Measurements from ENCODE around the gene SMIM17.

The SMIM17 gene

DNA sequence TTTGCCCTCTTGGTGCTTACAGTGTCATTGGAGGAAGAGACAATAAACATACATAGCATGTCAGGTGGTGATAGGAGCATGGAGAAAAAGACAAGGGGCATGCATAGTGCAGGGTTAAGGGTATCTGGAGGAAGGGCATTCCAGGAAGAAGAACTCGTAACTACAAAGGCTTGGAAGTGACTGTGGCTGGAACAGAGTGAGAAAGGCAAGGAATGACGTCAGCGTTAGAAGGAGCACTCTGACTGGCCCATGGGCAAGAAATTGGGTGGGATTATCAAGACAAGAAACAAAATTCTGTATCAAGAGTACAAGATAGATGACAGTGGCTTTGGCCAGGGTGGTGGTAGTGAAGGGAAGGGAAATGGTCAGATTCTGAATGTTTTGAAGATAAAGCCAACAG is 11.2 kb downstream of the SMIM17 start:
- Histone ChIP-seq H3K27ac (no peak overlapping the region), H3K9me3 (no peaks in the 10 kb centered on the region), H3K4me3 (ENCODE audit: low read depth in 1 of 2, low read length in 1 of 2) (no peak overlapping the region), H3K36me3 (no peaks in the 10 kb centered on the region), H3K27me3 (no peaks in the 10 kb centered on the region), H3K4me1 (ENCODE audit: control insufficient read depth in 1 of 2, insufficient read depth in 1 of 2, low read depth in 1 of 2, low read length in 1 of 2) (no peaks in the 10 kb centered on the region)
- TF ChIP-seq CTCF (IDR thresholded peaks at IDR 0.05): no peak

DNA sequence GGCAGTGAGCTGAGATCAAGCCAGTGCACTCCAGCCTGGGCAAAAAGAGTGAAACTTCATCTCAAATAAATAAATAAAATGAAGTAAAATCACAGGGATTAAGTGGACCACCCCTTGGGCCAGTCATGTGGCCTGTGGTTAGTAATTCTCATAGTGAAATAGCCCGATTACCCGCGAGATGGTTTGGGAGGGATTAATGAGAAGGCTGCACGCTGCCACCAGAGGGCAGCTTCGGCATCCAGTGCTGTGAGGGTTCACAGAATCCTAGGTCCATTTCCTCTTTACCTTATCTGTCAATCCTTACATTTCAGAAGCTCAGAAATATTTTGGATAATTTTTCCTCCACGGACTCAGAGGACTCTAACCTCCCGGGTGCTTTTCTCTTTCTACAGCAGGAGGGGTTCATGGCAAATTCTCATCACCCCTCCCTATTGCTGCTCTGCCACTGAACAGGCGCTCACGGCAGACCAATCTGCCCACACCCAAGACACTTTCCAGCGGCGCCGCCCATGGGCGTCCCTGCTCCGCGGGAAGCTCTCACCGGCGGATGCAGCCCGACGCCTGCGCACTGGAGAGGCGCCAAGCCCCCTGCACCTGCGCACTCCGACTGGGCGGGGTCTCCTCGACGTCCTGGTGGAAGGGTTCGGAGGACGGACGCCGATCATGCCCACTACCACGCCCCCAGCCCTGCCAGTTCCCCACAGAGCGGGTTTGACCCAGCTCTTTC is 17.6 kb downstream of the SMIM17 start:
- no peaks in the 10 kb centered on the region for H3K27me3 ChIP-seq
- no peak for TF ChIP-seq CTCF (IDR thresholded peaks at IDR 0.05)
- H3K36me3 ChIP-seq: no peaks in the 10 kb centered on the region
- H3K27ac ChIP-seq: no peak overlapping the region
- H3K4me3 ChIP-seq (ENCODE audit: low read depth in 1 of 2, low read length in 1 of 2): no peak overlapping the region
- peaks cover 9% of the 10 kb centered on the region for H3K9me3 ChIP-seq
- H3K4me1 ChIP-seq (ENCODE audit: control insufficient read depth in 1 of 2, insufficient read depth in 1 of 2, low read depth in 1 of 2, low read length in 1 of 2): no peaks in the 10 kb centered on the region

DNA sequence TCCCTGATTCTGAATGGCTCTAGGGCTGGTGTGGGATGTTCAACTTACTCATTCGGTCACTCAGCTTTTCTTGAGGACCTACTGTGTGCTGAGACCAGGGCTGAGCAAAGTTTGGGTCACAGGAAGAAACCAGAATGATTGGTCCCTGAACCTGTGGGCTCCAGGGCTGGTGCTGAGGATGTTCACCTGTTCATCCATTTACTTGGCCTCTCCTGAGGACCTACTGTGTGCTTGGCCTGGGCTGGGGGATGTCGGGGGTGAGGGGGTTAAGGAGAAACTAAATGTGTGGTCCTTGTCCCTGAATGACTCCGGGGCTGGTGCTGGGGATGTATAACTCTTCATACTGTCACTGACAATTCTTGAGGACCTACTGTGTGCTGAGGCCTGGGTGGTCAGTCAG is 18.3 kb downstream of the SMIM17 start:
- H3K9me3 ChIP-seq: peaks cover 9% of the 10 kb centered on the region
- TF ChIP-seq CTCF (IDR thresholded peaks at IDR 0.05): no peak
- H3K27ac ChIP-seq: no peak overlapping the region

GRCh38 chr19:56663931-56664500 is 21.1 kb downstream of the SMIM17 start:
- TF ChIP-seq CTCF (IDR thresholded peaks at IDR 0.05): no peak
- Histone ChIP-seq H3K9me3 (peaks cover 9% of the 10 kb centered on the region), H3K27ac (no peak overlapping the region), H3K36me3 (no peaks in the 10 kb centered on the region), H3K4me1 (ENCODE audit: control insufficient read depth in 1 of 2, insufficient read depth in 1 of 2, low read depth in 1 of 2, low read length in 1 of 2) (no peaks in the 10 kb centered on the region), H3K4me3 (ENCODE audit: low read depth in 1 of 2, low read length in 1 of 2) (no peak overlapping the region), H3K27me3 (no peaks in the 10 kb centered on the region)

More for the DNA sequence above, 18.3 kb downstream of the SMIM17 start:
- Histone ChIP-seq H3K27me3 (no peaks in the 10 kb centered on the region), H3K4me1 (ENCODE audit: control insufficient read depth in 1 of 2, insufficient read depth in 1 of 2, low read depth in 1 of 2, low read length in 1 of 2) (no peaks in the 10 kb centered on the region), H3K4me3 (ENCODE audit: low read depth in 1 of 2, low read length in 1 of 2) (no peak overlapping the region), H3K36me3 (no peaks in the 10 kb centered on the region)

GRCh38 chr19:56664511-56664910 is 21.6 kb downstream of the SMIM17 start:
- Histone ChIP-seq H3K9me3 (peaks cover 9% of the 10 kb centered on the region), H3K36me3 (no peaks in the 10 kb centered on the region)

More at GRCh38 chr19:56664511-56664910, 21.6 kb downstream of the SMIM17 start:
- H3K27ac ChIP-seq: no peak overlapping the region
- no peak overlapping the region for H3K4me3 ChIP-seq (ENCODE audit: low read depth in 1 of 2, low read length in 1 of 2)
- H3K27me3 ChIP-seq: no peaks in the 10 kb centered on the region
- TF ChIP-seq CTCF (IDR thresholded peaks at IDR 0.05): no peak
- H3K4me1 ChIP-seq (ENCODE audit: control insufficient read depth in 1 of 2, insufficient read depth in 1 of 2, low read depth in 1 of 2, low read length in 1 of 2): no peaks in the 10 kb centered on the region

Data from neutrophil (primary cell).